Measurements from ENCODE around the gene KAZN.

Gene KAZN

GRCh38 chr1:14804626-14805025 is 206.1 kb downstream of the KAZN start:
- DNase-seq, result no peak

GRCh38 chr1:14806772-14807171 is 208.3 kb downstream of the KAZN start:
- DNase-seq, result no peak

GRCh38 chr1:14808768-14809167 is 210.3 kb downstream of the KAZN start:
- DNase-seq, result no peak

- DNase-seq, result no peak
Observed at GRCh38 chr1:14809191-14809981, 210.9 kb downstream of the KAZN start.

- no peak for DNase-seq
Observed at GRCh38 chr1:14810595-14811361, 212.3 kb downstream of the KAZN start.

- no peak for DNase-seq
Observed at GRCh38 chr1:14811573-14811972, 213.1 kb downstream of the KAZN start.

GRCh38 chr1:14812189-14812588 is 213.7 kb downstream of the KAZN start:
- no peak for DNase-seq

GRCh38 chr1:14815175-14815877 is 216.8 kb downstream of the KAZN start:
- DNase-seq, result no peak

GRCh38 chr1:14817223-14818170 is 219.0 kb downstream of the KAZN start:
- no peak for DNase-seq

GRCh38 chr1:14820295-14821085 is 222.0 kb downstream of the KAZN start:
- DNase-seq, result no peak

GRCh38 chr1:14822493-14822892 is 224.0 kb downstream of the KAZN start:
- DNase-seq, result no peak

GRCh38 chr1:14822996-14823395 is 224.5 kb downstream of the KAZN start:
- DNase-seq, result no peak

- DNase-seq, result no peak
Observed at GRCh38 chr1:14824314-14824915, 225.9 kb downstream of the KAZN start.

- no peak for DNase-seq
Observed at GRCh38 chr1:14825396-14825795, 226.9 kb downstream of the KAZN start.

GRCh38 chr1:14826172-14826636 is 227.7 kb downstream of the KAZN start:
- DNase-seq, result no peak

GRCh38 chr1:14826731-14827326 is 228.3 kb downstream of the KAZN start:
- no peak for DNase-seq

- no peak for DNase-seq
Observed at GRCh38 chr1:14827870-14828269, 229.4 kb downstream of the KAZN start.

GRCh38 chr1:14828665-14829064 is 230.2 kb downstream of the KAZN start:
- DNase-seq, result no peak

- no peak for DNase-seq
Observed at GRCh38 chr1:14835725-14836124, 237.2 kb downstream of the KAZN start.

- DNase-seq, result no peak
Observed at GRCh38 chr1:14836426-14837140, 238.1 kb downstream of the KAZN start.

Measured in NCI-H345 (cell line).